ENCODE data around the gene ARHGAP42. TPM values are rescaled to one million over a fixed set of nuclear protein-coding genes. Genes with fewer than 3 reads are reported as not detected.

The ARHGAP42 gene
- total and polyA plus RNA-seq, 9 donors, result 4.3 to 11.8 (median 7.0) TPM

GRCh38 chr11:100874203-100874602, 187.1 kb downstream of the ARHGAP42 start:
- TF ChIP-seq CTCF (IDR thresholded peaks at IDR 0.05), result no peak
- no peak for DNase-seq
- intact Hi-C loops (cut with DNase I), result no loop called here
- WGBS, 3 donors, result 94 to 96% (median 96%) methylated on average over 4 of the region's 4 CpGs
- H3K9me3 ChIP-seq, result no peaks in the 10 kb centered on the region
- no peaks in the 10 kb centered on the region for H3K27me3 ChIP-seq
- no peaks in the 10 kb centered on the region for H3K4me1 ChIP-seq (ENCODE audit: insufficient read depth)
- H3K36me3 ChIP-seq, result no peaks in the 10 kb centered on the region
- H3K4me3 ChIP-seq, result no peak overlapping the region
- no peak overlapping the region for H3K27ac ChIP-seq

GRCh38 chr11:100875521-100875869, 188.4 kb downstream of the ARHGAP42 start:
- intact Hi-C loops (cut with DNase I), result no loop called here
- no peaks in the 10 kb centered on the region for H3K36me3 ChIP-seq
- H3K27ac ChIP-seq, result no peak overlapping the region
- 83 to 94% (median 84%) methylated on average over 8 of the region's 8 CpGs for WGBS, 3 donors
- H3K4me1 ChIP-seq (ENCODE audit: insufficient read depth), result no peaks in the 10 kb centered on the region
- H3K4me3 ChIP-seq, result no peak overlapping the region
- TF ChIP-seq EP300 (IDR thresholded peaks at IDR 0.05) (no peak), CTCF (IDR thresholded peaks at IDR 0.05) (no peak), POLR2A (IDR thresholded peaks at IDR 0.05) (no peak)
- DNase-seq, result no peak
- no peaks in the 10 kb centered on the region for H3K27me3 ChIP-seq
- no peaks in the 10 kb centered on the region for H3K9me3 ChIP-seq

GRCh38 chr11:100876815-100877520, 189.9 kb downstream of the ARHGAP42 start:
- no peak for TF ChIP-seq CTCF (IDR thresholded peaks at IDR 0.05)
- no peak for TF ChIP-seq EP300 (IDR thresholded peaks at IDR 0.05)
- TF ChIP-seq POLR2A (IDR thresholded peaks at IDR 0.05), result no peak
- H3K4me1 ChIP-seq (ENCODE audit: insufficient read depth), result no peaks in the 10 kb centered on the region
- 9 to 21% (median 12%) methylated on average over 3 of the region's 3 CpGs for WGBS, 3 donors
- H3K9me3 ChIP-seq, result no peaks in the 10 kb centered on the region
- intact Hi-C loops (cut with DNase I), result no loop called here
- H3K36me3 ChIP-seq, result no peaks in the 10 kb centered on the region
- no peak for DNase-seq
- H3K27ac ChIP-seq, result no peak overlapping the region
- no peaks in the 10 kb centered on the region for H3K27me3 ChIP-seq
- H3K4me3 ChIP-seq, result no peak overlapping the region

GRCh38 chr11:100878474-100878873, 191.4 kb downstream of the ARHGAP42 start:
- DNase-seq, result no peak
- Histone ChIP-seq H3K27ac (no peak overlapping the region), H3K27me3 (no peaks in the 10 kb centered on the region), H3K9me3 (no peaks in the 10 kb centered on the region), H3K4me3 (no peak overlapping the region), H3K4me1 (ENCODE audit: insufficient read depth) (no peaks in the 10 kb centered on the region), H3K36me3 (no peaks in the 10 kb centered on the region)
- TF ChIP-seq POLR2A (IDR thresholded peaks at IDR 0.05) (no peak), CTCF (IDR thresholded peaks at IDR 0.05) (no peak), EP300 (IDR thresholded peaks at IDR 0.05) (no peak)
- WGBS, 3 donors, result 11 to 46% (median 29%) methylated on average over 2 of the region's 2 CpGs
- intact Hi-C loops (cut with DNase I), result no loop called here

All from ovary (tissue), 9 donors.